ENCODE data around the gene PI4KB.

DNA sequence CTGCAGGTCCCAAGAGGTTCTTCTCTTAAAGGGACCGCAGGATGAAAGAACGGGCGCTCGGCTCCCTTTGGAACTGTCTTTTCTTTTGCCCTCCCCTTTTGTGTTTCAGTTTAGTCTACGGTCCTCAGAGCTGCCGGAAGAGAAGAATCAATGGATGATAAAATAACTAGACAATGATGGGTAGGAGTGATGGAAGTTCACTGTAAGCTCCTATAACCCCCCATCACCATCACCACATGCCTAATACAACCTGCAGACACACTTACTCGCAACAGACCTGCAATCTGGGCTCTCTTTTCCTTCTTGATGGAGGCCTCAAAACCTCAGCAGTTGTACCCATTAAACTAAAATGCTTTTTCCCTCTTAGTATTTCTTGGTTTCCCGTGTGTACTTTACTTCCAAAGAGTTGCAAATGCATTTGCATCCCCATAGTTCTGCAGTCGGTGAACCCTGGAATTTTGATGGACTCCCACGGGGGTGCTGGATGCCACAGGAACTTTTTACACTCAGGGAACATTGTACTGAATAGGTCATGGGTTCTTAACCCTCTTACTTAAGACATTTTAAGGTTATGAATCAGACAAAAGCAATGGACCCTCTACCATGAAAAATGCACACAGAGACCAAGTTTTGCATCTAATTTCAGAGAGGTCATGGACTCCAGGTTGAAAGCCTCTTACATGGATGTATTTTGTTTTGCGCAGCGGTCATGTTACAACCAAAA lies 20.5 kb upstream of the PI4KB start:
- TF ChIP-seq, protein P1, sequence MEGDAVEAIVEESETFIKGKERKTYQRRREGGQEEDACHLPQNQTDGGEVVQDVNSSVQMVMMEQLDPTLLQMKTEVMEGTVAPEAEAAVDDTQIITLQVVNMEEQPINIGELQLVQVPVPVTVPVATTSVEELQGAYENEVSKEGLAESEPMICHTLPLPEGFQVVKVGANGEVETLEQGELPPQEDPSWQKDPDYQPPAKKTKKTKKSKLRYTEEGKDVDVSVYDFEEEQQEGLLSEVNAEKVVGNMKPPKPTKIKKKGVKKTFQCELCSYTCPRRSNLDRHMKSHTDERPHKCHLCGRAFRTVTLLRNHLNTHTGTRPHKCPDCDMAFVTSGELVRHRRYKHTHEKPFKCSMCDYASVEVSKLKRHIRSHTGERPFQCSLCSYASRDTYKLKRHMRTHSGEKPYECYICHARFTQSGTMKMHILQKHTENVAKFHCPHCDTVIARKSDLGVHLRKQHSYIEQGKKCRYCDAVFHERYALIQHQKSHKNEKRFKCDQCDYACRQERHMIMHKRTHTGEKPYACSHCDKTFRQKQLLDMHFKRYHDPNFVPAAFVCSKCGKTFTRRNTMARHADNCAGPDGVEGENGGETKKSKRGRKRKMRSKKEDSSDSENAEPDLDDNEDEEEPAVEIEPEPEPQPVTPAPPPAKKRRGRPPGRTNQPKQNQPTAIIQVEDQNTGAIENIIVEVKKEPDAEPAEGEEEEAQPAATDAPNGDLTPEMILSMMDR (IDR thresholded peaks at IDR 0.05) = no peak
- TF ChIP-seq POLR2A (IDR thresholded peaks at IDR 0.05) = no peak
